NCI-H2171 treated with DMSO at 0.1 percent for 48 hours (cell line): ENCODE results near the gene MITF.
A peak's percentile ranks its signal among the peaks of the same experiment; 100 is the strongest.
"Not testable (repeated sequence)": the region's sequence is repeated elsewhere in the genome, so short reads cannot be mapped to it uniquely, and the experiment has no call there.

Experiments
- DNase-seq: peaks from one replicate; lab custom pipeline; 2025; lab: John Stamatoyannopoulos, UW

MITF gene

GRCh38 chr3:69787436-69788168 lies 48.3 kb downstream of the MITF start:
- no peak for DNase-seq

- DNase-seq, result no peak
Observed at GRCh38 chr3:69791106-69791505, 51.8 kb downstream of the MITF start.

GRCh38 chr3:69791919-69792399 lies 52.7 kb downstream of the MITF start:
- peak; percentile 59 for DNase-seq

DNA sequence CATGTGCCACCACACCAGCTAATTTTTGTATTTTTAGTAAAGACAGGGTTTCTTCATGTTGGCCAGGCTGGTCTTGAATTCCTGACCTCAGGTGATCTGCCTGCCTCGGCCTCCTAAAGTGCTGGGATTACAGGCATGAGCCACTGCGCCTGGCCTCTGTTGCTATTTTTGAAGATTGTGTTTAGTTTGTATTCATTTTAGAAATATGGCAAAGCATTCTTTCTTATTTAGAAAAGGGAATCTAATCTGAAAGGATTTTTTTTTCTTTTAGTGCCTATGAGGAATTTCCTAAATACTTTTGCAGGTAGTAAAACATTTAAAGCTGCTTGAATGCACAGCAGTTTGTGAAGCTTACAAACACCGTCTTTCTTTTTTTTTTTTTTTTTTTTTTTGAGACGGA lies 56.9 kb downstream of the MITF start:
- DNase-seq, result not testable (repeated sequence)

DNA sequence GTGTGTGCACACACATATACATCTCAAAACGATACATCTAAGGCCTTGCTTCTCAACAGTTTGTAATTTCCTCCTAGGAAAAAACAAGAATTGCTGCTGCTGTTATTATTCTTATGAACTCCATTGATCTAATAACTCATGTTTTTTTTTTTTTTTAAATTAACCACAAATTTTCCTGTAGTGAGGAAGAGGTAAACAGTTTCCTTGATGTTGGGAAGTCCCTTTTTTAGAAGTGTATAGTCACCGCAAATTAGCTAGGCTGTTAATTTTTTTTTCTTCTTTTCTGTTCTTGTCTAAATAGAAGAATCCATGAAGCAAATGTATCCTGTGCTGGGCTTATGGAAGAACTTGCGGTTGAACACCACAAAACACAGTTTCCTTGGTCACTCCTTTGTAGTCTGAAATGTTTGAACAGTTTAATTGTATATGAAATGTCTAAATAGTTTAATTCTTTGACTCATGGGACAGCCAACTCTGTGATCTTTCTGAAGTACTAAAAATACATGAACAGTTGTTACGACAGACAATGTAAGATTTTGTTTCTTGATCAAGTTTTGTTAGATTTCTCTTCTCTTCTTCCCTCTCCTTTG lies 64.5 kb downstream of the MITF start:
- no peak for DNase-seq

DNA sequence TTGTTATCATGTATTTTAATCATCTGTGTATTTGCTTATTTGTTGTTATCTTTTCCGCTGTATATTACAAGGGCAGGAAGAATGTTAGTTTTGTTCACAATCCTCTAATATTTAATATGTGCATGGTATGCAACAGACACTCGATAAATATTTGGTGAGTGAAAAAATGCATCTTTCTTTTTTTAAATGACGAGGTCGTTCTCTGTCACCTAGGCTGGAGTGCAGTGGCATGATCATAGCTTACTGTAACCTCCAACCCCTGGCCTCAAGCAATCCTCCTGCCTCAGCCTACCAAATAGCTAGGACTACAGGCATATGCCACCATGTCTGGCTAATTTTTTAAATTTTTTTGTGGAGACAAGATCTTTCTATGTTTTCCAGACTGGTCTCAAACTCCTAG lies 66.2 kb downstream of the MITF start:
- DNase-seq, result no peak

DNA sequence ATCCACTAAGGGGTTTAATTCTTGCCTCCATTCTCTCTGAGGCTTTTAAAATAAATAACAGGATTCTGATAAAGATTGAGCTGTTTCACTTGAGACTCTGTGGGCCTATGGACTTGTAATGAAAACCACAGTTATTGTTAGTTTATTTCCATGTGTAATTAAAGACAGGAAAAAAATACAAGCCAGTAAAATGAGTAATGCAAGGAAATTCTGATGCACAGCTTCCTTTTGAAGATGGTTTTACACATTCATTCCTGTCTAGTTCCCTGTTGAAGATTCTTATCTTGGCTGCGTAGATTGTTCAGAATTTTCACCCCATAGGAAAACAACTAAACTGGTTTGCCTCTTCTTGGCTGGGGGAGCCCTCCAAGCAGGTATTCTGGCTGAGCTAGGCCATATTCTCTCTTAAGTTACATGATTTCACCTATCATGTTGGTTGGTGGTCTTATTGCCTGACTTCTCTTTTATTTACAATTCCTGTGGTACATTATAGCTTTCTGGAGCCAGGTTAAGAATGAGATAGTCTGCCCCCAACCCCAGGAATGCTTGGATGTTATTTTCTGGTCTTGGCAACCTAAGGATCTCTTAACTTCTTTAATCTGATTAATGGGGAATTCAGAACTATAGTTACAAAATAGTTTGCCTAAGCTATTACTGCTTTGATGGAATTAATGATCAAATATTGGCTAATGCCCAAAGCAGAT lies 67.6 kb downstream of the MITF start:
- DNase-seq, result no peak

DNA sequence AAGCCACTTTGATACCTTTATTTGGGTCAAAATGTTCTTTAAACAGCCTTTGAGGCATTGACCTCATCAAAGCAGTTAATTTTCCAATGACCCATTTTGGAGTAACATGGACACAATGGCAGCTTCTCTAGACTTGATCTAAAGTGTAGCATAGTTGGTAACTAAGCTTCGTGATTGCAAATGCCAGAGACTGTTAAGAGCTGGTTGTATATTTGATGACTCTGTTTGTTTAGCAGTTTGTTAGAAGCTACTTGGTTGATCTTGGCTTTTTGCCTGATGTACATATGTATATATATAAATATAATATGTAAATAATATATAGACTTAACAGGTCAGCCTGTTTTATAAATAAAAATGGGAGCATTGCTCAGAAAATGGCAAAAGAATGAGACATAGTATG lies 68.4 kb downstream of the MITF start:
- no peak for DNase-seq

GRCh38 chr3:69809076-69809835 lies 70.0 kb downstream of the MITF start:
- DNase-seq, result no peak

- DNase-seq, result no peak
Observed at GRCh38 chr3:69811452-69812401, 72.5 kb downstream of the MITF start.

- DNase-seq, result peak; percentile 50
Observed at GRCh38 chr3:69815970-69816369, 76.7 kb downstream of the MITF start.

DNA sequence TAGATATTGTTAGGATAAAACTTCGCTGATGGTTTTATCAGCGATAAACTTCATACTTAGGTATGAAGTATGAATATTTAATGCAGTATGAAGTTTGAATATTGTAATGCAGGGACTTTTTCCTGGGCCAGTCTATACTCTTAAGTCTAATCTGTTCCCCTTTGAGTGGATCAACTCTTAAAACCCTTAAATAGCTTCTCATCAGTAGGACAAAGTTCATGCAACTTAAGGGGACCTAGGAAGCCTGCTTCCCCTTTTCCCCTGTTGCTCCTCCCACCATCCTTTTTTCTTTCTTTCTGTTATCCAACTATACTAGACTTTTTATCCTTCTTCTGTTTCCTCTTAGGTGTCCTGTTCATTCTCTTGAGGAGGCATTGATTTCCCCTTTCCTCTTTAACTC lies 78.7 kb downstream of the MITF start:
- DNase-seq, result no peak

DNA sequence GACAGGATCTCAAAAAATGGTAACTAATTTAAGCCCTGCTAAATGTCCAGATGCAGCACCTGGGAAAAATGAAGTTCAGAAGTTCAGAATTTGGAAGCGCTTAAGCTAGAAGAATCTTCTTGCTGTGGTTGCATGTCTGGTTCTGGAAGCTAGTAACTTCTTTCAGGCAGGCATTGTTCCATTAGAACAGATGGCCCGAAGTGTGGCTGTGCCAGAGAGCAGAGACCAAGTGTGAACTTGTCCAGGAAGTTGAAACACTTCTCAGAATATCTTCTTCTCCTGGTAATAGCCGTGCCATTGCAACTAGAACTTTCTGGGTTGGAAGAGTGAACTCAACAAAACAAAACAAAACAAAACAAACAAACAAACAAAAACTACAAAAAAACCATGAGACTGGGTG lies 80.0 kb downstream of the MITF start:
- peak; percentile 39 for DNase-seq

- no peak for DNase-seq
Observed at GRCh38 chr3:69821133-69821532, 81.9 kb downstream of the MITF start.

DNA sequence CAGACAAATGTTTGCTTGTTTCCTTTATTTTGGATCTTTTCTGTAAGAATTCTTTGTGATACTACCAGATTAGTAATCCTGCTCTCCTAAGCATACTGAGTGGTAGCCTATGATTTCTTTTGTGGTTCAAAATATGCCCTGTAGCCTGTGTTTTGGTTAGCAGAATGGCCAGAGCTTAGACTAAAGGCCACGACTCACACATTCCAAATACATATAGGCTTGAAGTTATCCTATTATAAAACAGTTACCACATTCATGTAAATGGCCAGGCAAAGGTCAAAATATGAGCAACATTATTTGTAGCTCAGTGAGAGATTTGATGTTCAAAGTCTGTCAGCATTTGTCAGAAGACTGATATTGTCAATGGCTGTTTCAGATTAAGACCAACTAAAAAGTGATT lies 84.5 kb downstream of the MITF start:
- DNase-seq, result no peak

GRCh38 chr3:69825446-69825845 lies 86.2 kb downstream of the MITF start:
- DNase-seq, result no peak

- no peak for DNase-seq
Observed at GRCh38 chr3:69827127-69827526, 87.9 kb downstream of the MITF start.

- no peak for DNase-seq
Observed at GRCh38 chr3:69828817-69829216, 89.6 kb downstream of the MITF start.

DNA sequence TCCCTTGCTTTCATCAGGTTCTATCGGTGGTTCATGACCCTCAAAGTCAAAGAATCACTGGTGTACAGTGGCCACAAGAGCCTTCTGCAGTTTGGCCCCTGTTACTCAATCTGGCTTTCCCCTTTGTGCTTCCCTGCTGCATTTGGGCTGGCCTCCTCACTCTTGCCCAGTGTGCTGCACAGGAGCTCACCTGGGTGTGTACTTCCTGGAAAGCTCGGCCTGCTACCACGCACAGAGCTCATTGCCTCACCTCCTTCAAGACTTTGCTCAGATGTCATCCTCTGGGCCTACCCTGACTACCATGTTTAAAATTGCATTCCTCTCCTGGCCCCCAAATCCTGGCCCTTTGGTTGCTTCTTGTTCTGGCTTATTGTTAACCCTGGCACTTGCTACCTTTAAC lies 90.9 kb downstream of the MITF start:
- DNase-seq, result no peak

DNA sequence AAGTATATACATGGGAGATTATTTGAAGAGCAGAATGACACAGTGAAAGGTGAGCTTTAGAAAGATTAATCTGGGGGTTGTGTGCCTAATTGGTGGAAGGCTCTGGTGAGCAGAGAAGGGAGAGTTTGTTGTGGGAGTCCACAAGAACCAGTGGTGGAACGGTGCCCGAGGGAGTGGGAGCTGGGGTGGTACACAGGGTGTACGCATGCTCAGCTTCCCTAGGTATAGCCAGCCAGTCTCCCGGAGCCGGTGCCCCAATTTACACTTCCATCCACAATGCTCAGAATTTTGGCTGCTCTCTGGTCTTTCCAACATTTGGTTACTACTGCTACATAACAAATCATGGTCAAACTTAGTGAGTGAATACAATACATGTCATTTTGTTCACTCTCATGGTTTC lies 92.5 kb downstream of the MITF start:
- DNase-seq, result no peak

GRCh38 chr3:69833591-69833990 lies 94.3 kb downstream of the MITF start:
- no peak for DNase-seq
